Erythroblast (primary cell): ENCODE results near the gene SFMBT2.
"Not testable (repeated sequence)": the region's sequence is repeated elsewhere in the genome, so short reads cannot be mapped to it uniquely, and the experiment has no call there.

Experiments
- DNase-seq, 2 experiments: peaks; one replicate each; lab custom pipeline; 2025; lab: John Stamatoyannopoulos, UW
- GATA1 ChIP-seq: IDR thresholded peaks from 2 replicates; pipeline ENCODE4 v1.6.1; 2011; ENCODE audit warnings: low read depth, mild to moderate bottlenecking, control low read depth, low read length, moderate library complexity
- POLR2A ChIP-seq: IDR thresholded peaks from 2 replicates; pipeline ENCODE4 v1.6.1; 2011; ENCODE audit warnings: mild to moderate bottlenecking, low read length

Gene SFMBT2

DNA sequence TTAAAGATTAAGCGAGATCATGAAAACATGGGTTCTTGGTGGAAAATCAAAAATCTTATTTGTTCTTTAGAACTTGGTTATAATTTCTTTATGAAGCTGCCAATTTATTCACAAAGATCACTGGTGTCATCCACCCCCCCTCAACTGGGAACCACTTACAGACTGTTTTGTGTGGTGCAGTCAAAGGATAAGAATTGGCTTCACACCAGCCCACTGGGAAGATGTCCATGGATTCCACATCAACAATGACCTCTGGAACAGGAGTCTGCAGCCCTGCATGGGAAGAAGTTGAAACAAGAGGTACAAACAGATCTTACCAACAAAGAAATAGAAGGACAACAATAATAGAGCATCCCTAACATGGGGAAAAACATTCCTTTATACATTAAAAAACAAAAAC is 205.2 kb downstream of the SFMBT2 start:
- no peak for TF ChIP-seq GATA1
- no peak for DNase-seq

DNA sequence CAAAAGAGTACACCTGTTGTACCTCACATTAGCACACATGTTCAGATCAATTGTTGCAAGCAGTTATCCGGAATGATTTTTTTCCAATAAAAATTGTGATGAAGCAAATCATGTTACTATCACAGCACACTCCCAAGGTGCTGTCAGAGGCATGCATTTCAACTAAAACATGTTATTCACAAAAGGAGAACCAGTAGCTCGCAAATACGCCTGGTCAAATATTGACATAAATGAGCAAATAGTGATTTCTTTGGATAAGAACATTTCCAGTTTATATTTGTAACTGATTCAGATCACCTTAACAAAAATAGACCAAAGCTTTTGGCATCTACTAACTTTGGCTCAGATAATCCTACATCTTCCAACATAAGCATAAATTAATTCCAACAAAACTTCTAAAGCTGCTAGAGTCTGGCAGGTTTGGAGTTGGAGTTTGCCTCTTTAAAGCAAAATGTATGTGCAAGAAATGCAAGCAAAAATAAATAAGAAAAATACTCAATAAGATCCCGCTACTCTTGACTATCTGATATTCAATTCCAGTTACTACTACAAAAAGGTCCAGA is 208.0 kb downstream of the SFMBT2 start:
- no peak for TF ChIP-seq POLR2A
- TF ChIP-seq GATA1, result no peak

DNA sequence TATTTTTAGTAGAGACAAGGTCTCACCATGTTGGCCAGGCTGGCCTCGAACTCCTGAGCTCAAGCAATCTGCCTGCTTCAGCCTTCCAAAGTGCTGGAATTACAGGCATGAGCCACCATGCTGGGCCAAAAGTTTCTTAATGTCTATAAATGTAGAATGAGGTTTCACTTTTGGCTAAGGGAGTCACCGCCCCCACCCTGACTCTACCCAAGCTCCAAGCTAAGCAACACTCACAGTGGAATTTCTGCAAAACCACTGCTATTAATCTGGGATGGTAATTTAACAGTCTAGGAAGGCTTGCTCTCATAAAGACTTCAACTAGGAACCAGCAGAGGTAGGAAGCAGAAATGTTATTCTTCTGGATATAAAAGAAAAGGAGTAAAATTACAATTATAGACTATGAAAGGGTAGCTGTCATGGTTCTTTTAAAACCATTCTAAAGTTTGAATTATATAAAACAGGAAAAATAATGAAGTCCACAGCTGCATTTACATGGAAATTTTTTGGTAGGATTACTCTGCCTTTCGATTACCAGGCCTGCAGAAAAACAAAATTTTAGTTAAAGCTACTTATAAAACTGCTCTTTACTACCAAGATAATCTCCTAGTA is 211.6 kb downstream of the SFMBT2 start:
- no peak for DNase-seq
- TF ChIP-seq POLR2A, result no peak
- TF ChIP-seq GATA1, result no peak

More for the DNA sequence above, 208.0 kb downstream of the SFMBT2 start:
- DNase-seq, result no peak

DNA sequence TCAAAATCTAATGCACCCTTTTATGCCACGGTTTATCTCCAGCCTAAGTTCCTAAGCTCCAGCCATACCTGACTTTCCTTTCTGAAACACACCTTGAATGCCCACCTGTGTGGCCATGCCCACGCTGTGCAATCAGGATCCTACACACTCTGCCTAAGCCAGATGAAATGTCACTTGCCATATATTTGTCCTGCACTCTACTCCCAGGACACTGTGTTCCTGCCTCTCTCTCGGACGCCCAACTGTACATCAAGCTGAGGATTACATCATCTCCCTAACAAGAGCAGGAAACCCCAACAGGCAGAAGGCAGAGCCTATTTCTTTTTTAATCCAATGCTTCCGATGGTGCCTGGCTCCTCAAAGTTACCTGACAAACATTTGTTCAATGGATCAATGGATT is 214.6 kb downstream of the SFMBT2 start:
- no peak for DNase-seq
- TF ChIP-seq GATA1, result no peak

GRCh38 chr10:7195118-7195517 is 215.7 kb downstream of the SFMBT2 start:
- TF ChIP-seq POLR2A, result no peak
- no peak for DNase-seq

GRCh38 chr10:7194571-7194970 is 216.3 kb downstream of the SFMBT2 start:
- no peak for TF ChIP-seq GATA1
- DNase-seq, result no peak

DNA sequence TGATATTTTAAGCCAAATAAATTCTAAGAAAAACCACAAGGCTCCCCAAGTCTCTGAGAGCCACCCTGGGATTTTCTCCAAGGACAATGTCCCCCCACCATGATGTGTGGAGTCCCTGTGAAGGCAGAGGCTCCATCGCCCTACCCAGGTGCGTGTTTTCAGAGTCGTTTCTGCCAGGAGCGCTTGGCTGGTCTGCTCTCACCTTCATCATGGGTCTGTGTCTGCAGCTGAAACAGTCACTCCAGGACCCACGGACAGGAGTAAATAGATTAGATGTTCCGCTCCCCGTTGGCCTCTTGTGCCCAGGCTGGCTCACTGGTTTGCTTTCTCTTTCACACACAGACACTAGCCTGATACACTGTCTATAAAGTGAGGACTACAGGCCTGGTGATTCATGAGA is 217.5 kb downstream of the SFMBT2 start:
- TF ChIP-seq POLR2A (no peak), GATA1 (no peak)
- DNase-seq, result no peak

DNA sequence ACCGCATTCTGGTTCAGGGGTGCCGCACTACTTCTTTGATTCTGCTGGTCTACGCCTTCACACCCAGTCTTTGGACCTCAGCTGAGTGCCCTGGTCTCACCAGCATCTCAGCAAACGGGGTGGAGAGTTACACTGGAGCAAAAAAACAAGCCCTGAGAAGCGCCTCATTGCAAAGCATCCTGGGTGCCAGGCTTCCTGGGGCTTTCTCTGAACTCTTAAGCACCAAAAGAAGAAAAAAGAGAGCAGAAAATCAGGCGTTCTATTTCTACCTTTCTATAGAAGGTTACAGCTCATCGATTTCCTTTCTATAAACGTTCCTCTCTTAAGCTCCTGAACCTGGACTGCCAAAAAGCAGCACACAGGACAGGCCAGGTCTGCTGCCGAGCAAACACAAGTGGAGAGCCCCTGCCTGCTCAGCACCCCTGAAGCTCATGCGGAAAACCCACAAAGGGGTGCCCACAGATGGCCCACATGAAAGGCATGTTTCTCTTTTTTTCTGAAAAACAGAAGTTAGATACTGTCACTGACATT is 217.9 kb downstream of the SFMBT2 start:
- DNase-seq, result no peak
- TF ChIP-seq GATA1 (no peak), POLR2A (no peak)

GRCh38 chr10:7192061-7192460 is 218.8 kb downstream of the SFMBT2 start:
- DNase-seq, result no peak
- no peak for TF ChIP-seq GATA1
- no peak for TF ChIP-seq POLR2A

DNA sequence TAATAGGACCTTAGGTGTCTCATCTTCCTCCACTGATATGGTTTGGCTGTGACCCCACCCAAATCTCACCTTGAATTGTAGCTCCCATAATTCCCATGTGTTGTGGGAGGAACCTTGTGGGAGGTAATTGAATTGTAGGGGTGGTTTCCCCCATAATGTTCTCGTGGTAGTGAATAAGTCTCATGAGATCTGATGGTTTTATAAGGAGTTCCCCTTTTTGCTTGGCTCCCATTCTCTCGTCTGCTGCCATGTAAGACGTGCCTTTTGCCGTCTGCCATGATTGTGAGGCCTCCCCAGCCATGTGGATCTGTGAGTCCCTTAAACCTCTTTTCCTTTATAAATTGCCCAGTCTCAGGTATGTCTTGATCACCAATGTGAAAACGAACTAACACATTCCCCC is 220.1 kb downstream of the SFMBT2 start:
- DNase-seq, result not testable (repeated sequence)

DNA sequence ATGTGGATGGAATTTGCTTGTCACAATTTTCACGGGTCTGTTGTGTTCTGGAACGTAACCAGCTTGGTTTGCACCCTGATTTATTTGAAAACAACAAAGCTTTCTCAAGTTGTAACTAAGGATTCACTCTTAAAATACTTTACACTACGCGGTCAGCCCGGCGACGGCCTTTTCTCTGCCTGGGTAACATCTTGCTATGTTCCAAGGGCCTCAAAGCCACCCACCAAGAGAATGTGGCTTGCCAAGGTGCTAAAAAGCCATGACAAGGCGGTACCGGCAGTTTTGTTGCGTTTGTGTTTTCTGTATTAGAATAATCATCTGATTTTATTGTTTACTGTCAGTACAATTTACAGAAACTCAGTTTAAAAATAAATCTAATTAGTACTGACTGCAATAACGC is 220.9 kb downstream of the SFMBT2 start:
- no peak for TF ChIP-seq POLR2A
- TF ChIP-seq GATA1, result no peak
- no peak for DNase-seq

GRCh38 chr10:7188456-7189050 is 222.3 kb downstream of the SFMBT2 start:
- no peak for DNase-seq
- TF ChIP-seq GATA1 (no peak), POLR2A (no peak)

DNA sequence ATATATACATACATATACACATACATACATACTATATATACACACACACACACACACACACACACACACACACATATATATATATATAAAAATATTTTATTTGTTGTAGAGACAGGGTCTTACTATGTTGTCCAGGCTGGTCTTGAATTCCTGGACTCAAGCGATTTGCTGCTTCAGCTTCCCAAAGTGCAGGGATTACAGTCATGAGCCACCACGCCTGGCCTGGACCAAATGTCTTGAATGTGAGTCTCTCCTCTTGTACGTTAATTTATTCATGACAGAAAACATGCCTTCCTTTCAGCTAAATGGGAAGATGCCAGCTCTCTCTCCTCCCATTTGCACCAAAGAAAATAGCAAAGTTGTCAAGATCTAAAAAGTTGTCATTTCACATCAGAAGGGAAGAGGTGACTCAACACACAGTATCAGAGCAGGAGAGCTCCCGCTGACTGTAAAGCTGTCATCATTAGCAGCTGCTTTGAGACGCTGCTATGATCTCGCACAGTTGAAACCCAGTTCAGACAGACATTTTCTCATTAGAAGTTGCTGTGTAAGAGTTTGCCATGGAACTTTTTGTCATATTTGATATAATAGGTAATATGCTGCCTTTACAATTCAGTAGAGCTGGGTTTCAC is 224.3 kb downstream of the SFMBT2 start:
- no peak for DNase-seq
- no peak for TF ChIP-seq POLR2A
- no peak for TF ChIP-seq GATA1

DNA sequence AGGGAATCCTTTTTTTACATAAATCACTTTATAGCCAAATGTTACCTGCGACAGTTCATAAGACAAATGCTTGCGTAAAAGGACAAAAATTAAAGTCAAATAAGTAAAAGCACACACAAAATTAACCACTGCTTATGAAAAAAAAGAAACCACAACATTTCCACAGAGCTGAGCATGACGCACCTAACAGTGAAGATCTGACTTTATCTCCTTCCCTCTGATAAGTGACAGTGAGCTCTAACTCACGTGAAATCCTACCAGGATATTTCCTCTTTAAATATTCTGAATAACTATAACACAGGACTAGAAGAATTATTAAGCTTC is 225.5 kb downstream of the SFMBT2 start:
- no peak for TF ChIP-seq POLR2A
- TF ChIP-seq GATA1, result no peak
- no peak for DNase-seq

- TF ChIP-seq POLR2A (no peak), GATA1 (no peak)
These were observed 226.0 kb downstream of the SFMBT2 start for GRCh38 chr10:7184660-7185366.

DNA sequence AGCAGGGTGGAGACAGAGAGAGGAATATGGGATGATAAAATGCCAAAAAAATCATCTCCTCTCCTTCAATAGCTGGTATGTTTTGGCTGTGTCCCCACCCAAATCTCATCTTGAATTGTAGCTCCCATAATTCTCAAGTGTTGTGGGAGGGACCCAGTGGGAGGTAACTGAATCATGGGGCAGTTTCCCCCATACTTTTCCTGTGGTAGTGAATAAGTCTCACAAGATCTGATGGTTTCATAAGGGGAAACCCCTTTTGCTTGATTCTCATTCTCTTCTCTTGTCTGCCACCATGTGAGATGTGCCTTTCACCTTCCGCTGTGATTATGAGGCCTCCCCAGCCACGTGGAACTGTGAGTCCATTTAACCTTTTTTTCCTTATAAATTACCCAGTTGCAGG is 226.7 kb downstream of the SFMBT2 start:
- not testable (repeated sequence) for DNase-seq

More at GRCh38 chr10:7184660-7185366, 226.0 kb downstream of the SFMBT2 start:
- DNase-seq, result no peak

DNA sequence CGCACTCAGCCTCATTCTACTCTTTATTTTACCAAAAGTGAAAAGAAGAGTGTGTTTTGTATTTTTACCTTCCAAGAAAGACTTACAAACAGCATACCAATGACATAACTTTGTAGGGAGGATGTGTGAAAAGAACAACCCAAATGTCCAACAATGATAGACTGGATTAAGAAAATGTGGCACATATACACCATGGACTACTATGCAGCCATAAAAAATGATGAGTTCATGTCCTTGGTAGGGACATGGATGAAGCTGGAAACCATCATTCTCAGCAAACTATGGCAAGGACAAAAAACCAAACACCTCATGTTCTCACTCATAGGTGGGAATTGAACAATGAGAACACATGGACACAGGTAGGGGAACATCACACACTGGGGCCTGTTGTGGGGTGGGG is 228.5 kb downstream of the SFMBT2 start:
- not testable (repeated sequence) for DNase-seq
